Ovary (tissue), 9 donors: ENCODE results near the gene KLHL17. TPM values are rescaled to one million over a fixed set of nuclear protein-coding genes. Genes with fewer than 3 reads are reported as not detected.

Source experiments
- DNase-seq, 5 donors: peaks; one replicate each; pipeline ENCODE4 v3.0.0-alpha.2; 2019 to 2020
- H3K27ac ChIP-seq, 2 donors: fragments of 200-600 bp; one replicate each; pipeline versions ENCODE4 v1.5.1 to v1.8.0; 2019 to 2022
- H3K27me3 ChIP-seq: fragments of 200-600 bp; one replicate; pipeline ENCODE4 v1.8.0; 2022
- H3K36me3 ChIP-seq: fragments of 200-600 bp; sonication (generic); one replicate; pipeline ENCODE4 v1.5.1; 2019
- H3K4me1 ChIP-seq: one replicate; pipeline ENCODE4 v1.8.1; 2013; ENCODE audit warnings: mild to moderate bottlenecking, moderate library complexity; ENCODE audit not compliant: insufficient read depth
- H3K4me3 ChIP-seq: fragments of 200-600 bp; sonication (generic); one replicate; pipeline ENCODE4 v1.5.1; 2017
- H3K9me3 ChIP-seq, 2 donors: fragments of 200-600 bp in 1 of 2; sonication (generic) in 1 of 2; one replicate each; pipeline versions ENCODE4 v1.5.1 to v1.8.1; 2013 to 2019; ENCODE audit warnings: mild to moderate bottlenecking in 1 of 2, moderate library complexity in 1 of 2
- EP300 ChIP-seq: sonication (generic); formaldehyde crosslinking; IDR thresholded peaks from one replicate; pipeline ENCODE4 v1.6.1; 2017; ENCODE audit warnings: antibody characterized with exemption
- POLR2A ChIP-seq: fragments of 450-650 bp; IDR thresholded peaks from one replicate; pipeline ENCODE4 v1.6.1; 2017; ENCODE audit warnings: antibody characterized with exemption, mild to moderate bottlenecking, moderate library complexity
- WGBS, 3 donors: extraction: QIAGEN DNeasy Blood & Tissue Kit in 1 of 3; methylation state at CpG; one replicate each; pipeline versions ENCODE4 v1.1.5 to v1.1.7; 2013 to 2017; 5-methylcytosine and 5-hydroxymethylcytosine counted together
- intact Hi-C, 4 donors: fragments of 100-400 bp; cut with DNase I; formaldehyde crosslinking; loops; one replicate each; pipeline versions ENCODE4 v1.11.0 to v1.15.1; 2022 to 2023
- polyA plus RNA-seq, 2 donors: library from polyadenylated mRNA; stranded (reverse); fragments of 200-250 nt in 1 of 2; fragments of 350-450 nt in 1 of 2; fragmentation: Illumina TruSeq in 1 of 2; extraction: RNeasy Lipid Tissue Mini Kit (QIAGEN cat#74804) in 1 of 2; gene quantifications; one replicate each; pipeline ENCODE4 v1.2.3, GENCODE V29; 2013 to 2014
- total RNA-seq, 7 donors: library from RNA; depleted of rRNA in 2 of 7; stranded (reverse); fragments of >200 nt in 2 of 7; fragmentation: NEBNext Ultra II Directional in 3 of 7; extraction: Animal tissue kit (Norgen Biotek cat#: 25700) in 3 of 7; gene quantifications; one replicate each; pipeline versions ENCODE4 v1.1.0 to v1.2.4, GENCODE V29; 2016 to 2023
- TF ChIP-seq, protein P1 (sequence below), 3 donors: fragments of 450-650 bp in 2 of 3; fragments of 200-600 bp in 1 of 3; IDR thresholded peaks; one replicate each; pipeline versions ENCODE4 v1.5.1 to v1.8.0; 2016 to 2022; ENCODE audit warnings: antibody characterized with exemption in 3 of 3, mild to moderate bottlenecking in 1 of 3
- donor health status: DM: no; HTN: no; CAD: no; lungs with moderate emphysema.
- donor health status: DM: no; HTN: no; CAD: no.
- donor health status: Bipolar disorder and iron deficiency.
- donor health status: DM: yes; HTN: yes; CAD: no.
- donor health status: DM: no; HTN: no; CAD: no.
- donor health status: DM: yes; HTN: yes; CAD: no.

KLHL17 gene
- total and polyA plus RNA-seq, 9 donors: 0.13 to 6.7 (median 2.1) TPM

DNA sequence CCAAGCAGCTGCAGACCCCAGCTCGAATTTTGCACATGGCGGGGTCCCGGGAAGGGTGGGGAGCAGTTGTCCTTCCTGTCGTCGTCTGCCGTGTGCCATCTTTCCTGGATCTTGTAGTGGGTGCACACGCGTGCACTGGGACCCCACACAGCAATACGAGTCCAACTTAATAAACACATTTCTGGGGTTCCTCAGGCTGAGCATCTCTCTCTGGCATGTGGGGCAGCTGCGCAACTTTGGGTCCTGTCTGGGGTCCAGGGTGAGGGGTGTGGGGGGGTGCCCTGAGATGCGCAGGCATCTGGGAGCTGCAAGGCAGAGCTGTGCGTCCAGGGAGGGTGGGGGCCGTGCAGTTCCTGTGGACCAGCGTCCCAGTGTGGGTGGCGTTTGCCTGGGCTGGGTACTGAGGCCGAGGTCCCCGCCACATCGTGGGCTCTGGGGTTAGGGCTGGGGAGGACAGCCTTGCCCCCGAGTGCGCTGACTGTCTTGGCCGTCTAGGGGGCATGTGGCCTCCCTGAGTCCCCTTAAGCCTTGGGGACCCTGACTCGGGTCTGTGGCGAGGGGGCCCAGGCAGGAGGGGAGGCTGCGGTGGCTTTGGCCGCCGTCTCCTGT, 5.2 kb downstream of the KLHL17 start:
- TF ChIP-seq EP300 (no peak), POLR2A (no peak)
- TF ChIP-seq, protein P1, sequence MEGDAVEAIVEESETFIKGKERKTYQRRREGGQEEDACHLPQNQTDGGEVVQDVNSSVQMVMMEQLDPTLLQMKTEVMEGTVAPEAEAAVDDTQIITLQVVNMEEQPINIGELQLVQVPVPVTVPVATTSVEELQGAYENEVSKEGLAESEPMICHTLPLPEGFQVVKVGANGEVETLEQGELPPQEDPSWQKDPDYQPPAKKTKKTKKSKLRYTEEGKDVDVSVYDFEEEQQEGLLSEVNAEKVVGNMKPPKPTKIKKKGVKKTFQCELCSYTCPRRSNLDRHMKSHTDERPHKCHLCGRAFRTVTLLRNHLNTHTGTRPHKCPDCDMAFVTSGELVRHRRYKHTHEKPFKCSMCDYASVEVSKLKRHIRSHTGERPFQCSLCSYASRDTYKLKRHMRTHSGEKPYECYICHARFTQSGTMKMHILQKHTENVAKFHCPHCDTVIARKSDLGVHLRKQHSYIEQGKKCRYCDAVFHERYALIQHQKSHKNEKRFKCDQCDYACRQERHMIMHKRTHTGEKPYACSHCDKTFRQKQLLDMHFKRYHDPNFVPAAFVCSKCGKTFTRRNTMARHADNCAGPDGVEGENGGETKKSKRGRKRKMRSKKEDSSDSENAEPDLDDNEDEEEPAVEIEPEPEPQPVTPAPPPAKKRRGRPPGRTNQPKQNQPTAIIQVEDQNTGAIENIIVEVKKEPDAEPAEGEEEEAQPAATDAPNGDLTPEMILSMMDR (IDR thresholded peaks at IDR 0.05): no peak
- intact Hi-C loops: no loop called here
- no peak for DNase-seq
- Histone ChIP-seq H3K27ac (no peak overlapping the region), H3K4me1 (no peaks in the 10 kb centered on the region), H3K36me3 (no peaks in the 10 kb centered on the region), H3K9me3 (no peaks in the 10 kb centered on the region), H3K4me3 (no peak overlapping the region), H3K27me3 (no peaks in the 10 kb centered on the region)
- 74 to 86% (median 81%) methylated on average over 26 of the region's 26 CpGs for WGBS, 3 donors

DNA sequence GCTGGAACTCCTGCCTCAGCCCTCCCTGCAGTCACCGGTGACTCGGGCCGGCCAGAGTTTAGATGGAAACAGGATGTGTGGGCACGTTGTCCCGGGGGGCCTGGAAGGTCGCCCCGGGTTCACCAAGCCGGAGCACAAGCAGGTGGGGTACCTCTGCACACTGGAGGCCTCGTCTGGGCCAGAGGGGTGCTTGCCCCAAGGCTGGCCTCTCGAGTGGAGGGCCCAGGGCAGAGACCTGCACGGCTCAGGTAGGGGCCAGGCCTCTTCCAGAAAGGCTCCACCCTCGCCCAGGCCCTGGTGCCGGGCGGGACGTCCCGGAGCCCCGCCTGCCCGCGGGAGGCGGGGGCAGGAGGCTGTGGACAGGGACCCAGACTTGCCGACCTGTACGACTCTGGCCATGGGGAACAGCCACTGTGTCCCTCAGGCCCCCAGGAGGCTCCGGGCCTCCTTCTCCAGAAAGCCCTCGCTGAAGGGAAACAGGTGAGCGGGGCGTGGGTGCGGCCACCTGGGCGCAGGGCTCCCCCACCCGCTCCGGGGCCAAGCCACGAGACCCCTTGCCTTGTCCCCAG, 5.8 kb downstream of the KLHL17 start, which contains the start of gene PLEKHN1:
TSS of gene PLEKHN1 (plus strand) at position 348 of the 569 bp plus-strand sequence. CDS start at position 398, 50 bp downstream.
- TF ChIP-seq, protein P1 (IDR thresholded peaks at IDR 0.05): no peak
- TF ChIP-seq EP300 (no peak), POLR2A (no peak)
- intact Hi-C loops: no loop called here
- H3K9me3 ChIP-seq: no peaks in the 10 kb centered on the region
- no peaks in the 10 kb centered on the region for H3K27me3 ChIP-seq
- 9 to 15% (median 14%) methylated on average over 30 to 31 of the region's 31 CpGs for WGBS, 3 donors
- no peaks in the 10 kb centered on the region for H3K4me1 ChIP-seq
- H3K36me3 ChIP-seq: no peaks in the 10 kb centered on the region
- peak within 1 kb of the TSS; percentile 41 for H3K4me3 ChIP-seq
- no peak within 1 kb of the TSS for H3K27ac ChIP-seq
- DNase-seq: no peak

DNA sequence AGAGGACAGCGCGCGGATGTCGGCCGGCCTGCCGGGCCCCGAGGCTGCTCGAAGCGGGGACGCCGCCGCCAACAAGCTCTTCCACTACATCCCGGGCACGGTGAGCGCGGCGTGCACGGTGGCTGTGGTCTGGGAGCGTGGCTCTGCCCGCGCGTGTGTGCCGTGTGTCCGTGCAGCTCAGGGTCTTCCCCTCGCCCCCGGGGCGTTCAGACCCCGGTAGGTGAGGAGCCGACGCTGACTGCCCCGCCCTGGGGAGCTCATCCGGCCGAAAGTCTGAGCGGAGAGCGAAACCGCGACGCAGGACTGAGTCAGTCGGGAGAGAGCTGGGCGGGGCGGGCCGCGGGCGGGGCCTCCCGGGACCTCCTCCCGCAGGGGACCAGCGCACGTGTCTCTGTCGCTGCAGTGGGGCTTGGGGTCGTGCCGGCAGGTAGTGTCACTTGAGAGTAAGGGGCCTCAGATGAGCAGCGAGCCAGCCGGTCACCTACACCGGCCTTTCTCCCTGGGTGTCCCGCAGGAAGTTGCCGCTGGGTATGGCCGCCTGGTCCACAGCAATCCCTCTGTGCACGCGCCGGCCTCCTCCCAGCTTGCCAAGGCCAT, 6.4 kb downstream of the KLHL17 start:
- no peaks in the 10 kb centered on the region for H3K4me1 ChIP-seq
- 1% methylated on average over 52 to 60 of the region's 60 CpGs for WGBS, 3 donors
- intact Hi-C loops: no loop called here
- DNase-seq: peak in 3 of 5 donors; percentile 53 to 65 (median 63)
- H3K36me3 ChIP-seq: no peaks in the 10 kb centered on the region
- H3K27ac ChIP-seq: no peak overlapping the region
- TF ChIP-seq EP300 (no peak), POLR2A (no peak)
- TF ChIP-seq, protein P1 (IDR thresholded peaks at IDR 0.05): no peak
- no peaks in the 10 kb centered on the region for H3K9me3 ChIP-seq
- H3K4me3 ChIP-seq: peak overlapping the region; percentile 41
- H3K27me3 ChIP-seq: no peaks in the 10 kb centered on the region

DNA sequence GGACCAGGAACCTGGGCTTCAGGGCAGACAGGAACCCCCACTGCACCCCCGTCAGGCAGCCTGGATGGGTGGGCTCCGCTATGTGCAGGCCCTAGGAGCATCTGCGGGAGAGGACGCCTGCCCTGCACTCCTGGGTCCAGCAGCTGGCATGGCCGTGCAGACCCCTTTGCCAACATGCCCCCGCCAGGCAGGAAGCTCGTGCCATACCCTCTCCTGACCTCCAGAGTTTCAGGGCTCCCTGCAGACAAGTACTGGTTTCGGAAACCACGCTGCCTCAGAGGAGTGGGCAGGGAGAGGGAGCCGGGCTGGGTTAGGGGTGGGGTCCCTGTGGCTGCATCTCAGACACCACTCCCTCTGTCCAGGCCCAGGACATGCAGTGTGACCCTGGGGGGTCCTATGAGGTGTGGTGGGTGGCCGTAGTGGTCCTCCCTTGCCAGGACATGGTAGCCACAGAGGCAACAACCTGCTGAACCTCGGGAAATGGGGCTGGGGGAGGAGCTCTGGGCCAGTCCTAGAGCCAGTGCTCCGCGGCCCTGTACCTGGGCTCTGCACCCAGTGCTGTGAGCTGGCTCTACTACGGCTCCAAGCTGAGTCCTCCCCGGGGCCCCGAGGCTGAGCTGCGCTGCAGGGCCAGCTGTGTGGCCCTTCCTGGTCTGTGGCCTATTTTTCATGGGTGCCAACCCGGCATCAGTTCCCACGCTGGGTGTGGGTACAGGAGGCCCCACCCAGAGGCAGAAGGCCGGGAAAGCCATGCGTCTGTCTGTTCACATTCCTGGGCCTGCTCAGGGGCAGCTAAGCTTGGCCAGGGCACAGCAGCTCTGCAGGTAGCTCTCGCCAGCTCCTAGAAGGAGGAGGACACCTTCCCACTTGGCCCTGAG, 7.3 kb downstream of the KLHL17 start:
- 61 to 71% (median 64%) methylated on average over 23 of the region's 23 CpGs for WGBS, 3 donors
- TF ChIP-seq, protein P1 (IDR thresholded peaks at IDR 0.05): no peak
- TF ChIP-seq EP300 (no peak), POLR2A (no peak)
- H3K9me3 ChIP-seq: no peaks in the 10 kb centered on the region
- H3K27me3 ChIP-seq: no peaks in the 10 kb centered on the region
- no peaks in the 10 kb centered on the region for H3K36me3 ChIP-seq
- no peak overlapping the region for H3K4me3 ChIP-seq
- no peak overlapping the region for H3K27ac ChIP-seq
- intact Hi-C loops: no loop called here
- H3K4me1 ChIP-seq: no peaks in the 10 kb centered on the region
- DNase-seq: no peak
